Adrenal gland (tissue), 12 donors: Measurements from ENCODE around the gene TMEM14A. TPM values are rescaled to one million over a fixed set of nuclear protein-coding genes. Genes with fewer than 3 reads are reported as not detected.
"Not testable (repeated sequence)": the region's sequence is repeated elsewhere in the genome, so short reads cannot be mapped to it uniquely, and the experiment has no call there.

Source experiments
- DNase-seq, 7 donors: peaks; one replicate each; pipeline ENCODE4 v3.0.0-alpha.2; 2019 to 2020
- H3K27ac ChIP-seq, 5 donors: fragments of 200-600 bp; sonication (generic) in 4 of 5; 1 replicate in 3 of 5; 2 replicates in 2 of 5; pipeline versions ENCODE4 v1.5.1 to v1.8.0; 2016 to 2020; ENCODE audit warnings: mild to moderate bottlenecking in 1 of 5
- H3K27me3 ChIP-seq: fragments of 200-600 bp; 2 replicates; pipeline ENCODE4 v1.8.0; 2021
- H3K36me3 ChIP-seq, 2 donors: fragments of 200-600 bp; replicated peaks in 1 of 2; 1 replicate in 1 of 2; 2 replicates in 1 of 2; pipeline versions ENCODE4 v1.5.1 to v1.8.0; 2018 to 2022
- H3K4me1 ChIP-seq, 2 donors: fragments of 200-600 bp; replicated peaks in 1 of 2; 1 replicate in 1 of 2; 2 replicates in 1 of 2; pipeline versions ENCODE4 v1.5.1 to v1.8.0; 2018 to 2021
- H3K4me3 ChIP-seq, 4 donors: fragments of 200-600 bp; sonication (generic) in 3 of 4; one replicate each; pipeline ENCODE4 v1.5.1; 2016 to 2018
- H3K9me3 ChIP-seq, 3 donors: fragments of 200-600 bp; sonication (generic) in 1 of 3; replicated peaks in 1 of 3; 1 replicate in 2 of 3; 2 replicates in 1 of 3; pipeline versions ENCODE4 v1.5.1 to v1.8.0; 2016 to 2021
- CTCF ChIP-seq, 6 experiments: fragments of 450-650 bp in 4 of 6; fragments of 200-600 bp in 2 of 6; sonication (generic) in 1 of 6; IDR thresholded peaks; 1 replicate in 5 of 6; 2 replicates in 1 of 6; pipeline versions ENCODE4 v1.5.1 to v1.8.0; 2016 to 2021; ENCODE audit warnings: antibody characterized with exemption in 6 of 6, mild to moderate bottlenecking in 2 of 6, moderate library complexity in 1 of 6
- POLR2A ChIP-seq, 2 donors: fragments of 450-650 bp; IDR thresholded peaks; one replicate each; pipeline ENCODE4 v1.6.1; 2017; ENCODE audit warnings: antibody characterized with exemption in 2 of 2, mild to moderate bottlenecking in 2 of 2, moderate library complexity in 1 of 2
- WGBS, 4 donors: extraction: QIAGEN DNeasy Blood & Tissue Kit in 2 of 4; methylation state at CpG; one replicate each; pipeline versions ENCODE4 v1.1.5 to v1.1.7; 2013 to 2017; 5-methylcytosine and 5-hydroxymethylcytosine counted together
- intact Hi-C, 2 donors: fragments of 100-400 bp; cut with DNase I; formaldehyde crosslinking; loops; one replicate each; pipeline versions ENCODE4 v1.14.1 to v1.15.0; 2022 to 2023
- polyA plus RNA-seq, 3 donors: library from polyadenylated mRNA; stranded (reverse); fragments of 200-250 nt in 2 of 3; fragments of 350-450 nt in 1 of 3; fragmentation: Illumina TruSeq in 1 of 3; extraction: RNeasy Lipid Tissue Mini Kit (QIAGEN cat#74804) in 1 of 3; gene quantifications; one replicate each; pipeline ENCODE4 v1.2.3, GENCODE V29; 2013 to 2014
- total RNA-seq, 9 donors: library from RNA; depleted of rRNA in 4 of 9; stranded (reverse); fragments of >200 nt in 4 of 9; fragments of 120-200 nt in 1 of 9; fragmentation: NEBNext Ultra II Directional in 1 of 9; extraction: Animal tissue kit (Norgen Biotek cat#: 25700) in 1 of 9; gene quantifications; one replicate each; pipeline versions ENCODE4 v1.1.0 to v1.2.4, GENCODE V29; 2013 to 2023
- donor health status: healthy with polysubstance abuse.
- donor health status: Bipolar disorder and iron deficiency.
- donor health status: DM: yes; HTN: yes; CAD: no.
- donor health status: DM: no; HTN: no; CAD: no.
- donor health status: DM: no; HTN: no; CAD: no.
- donor health status: DM: yes; HTN: yes; CAD: no.

TMEM14A gene
- total and polyA plus RNA-seq, 12 donors = 12.9 to 70.9 (median 51.0) TPM

GRCh38 chr6:52654007-52654406 is 16.9 kb upstream of the TMEM14A start:
- TF ChIP-seq POLR2A (IDR thresholded peaks at IDR 0.05) (no peak), CTCF (IDR thresholded peaks at IDR 0.05) (no peak)
- Histone ChIP-seq H3K27me3 (no peaks in the 10 kb centered on the region), H3K4me3 (no peak overlapping the region), H3K4me1 (no peaks in the 10 kb centered on the region), H3K36me3 (no peaks in the 10 kb centered on the region), H3K27ac (no peak overlapping the region), H3K9me3 (no peaks in the 10 kb centered on the region)
- no peak for DNase-seq
- intact Hi-C loops = no loop called here
- 55 to 67% (median 62%) methylated on average over 1 of the region's 1 CpG for WGBS, 4 donors

- H3K27ac ChIP-seq = no peak overlapping the region
- 92 to 93% (median 93%) methylated on average over 4 of the region's 4 CpGs for WGBS, 4 donors
- no peaks in the 10 kb centered on the region for H3K4me1 ChIP-seq
- TF ChIP-seq POLR2A (IDR thresholded peaks at IDR 0.05) = no peak
- TF ChIP-seq CTCF (IDR thresholded peaks at IDR 0.05) = no peak
- DNase-seq = no peak
- H3K36me3 ChIP-seq = no peaks in the 10 kb centered on the region
- H3K27me3 ChIP-seq = no peaks in the 10 kb centered on the region
- intact Hi-C loops = no loop called here
- no peak overlapping the region for H3K4me3 ChIP-seq
- no peaks in the 10 kb centered on the region for H3K9me3 ChIP-seq
These were observed 16.3 kb upstream of the TMEM14A start for GRCh38 chr6:52654592-52654991.

GRCh38 chr6:52655941-52656340 is 15.0 kb upstream of the TMEM14A start:
- H3K27ac ChIP-seq, DNase-seq, intact Hi-C loops, H3K4me3 ChIP-seq, H3K36me3 ChIP-seq, H3K27me3 ChIP-seq, H3K4me1 ChIP-seq, H3K9me3 ChIP-seq: not testable (repeated sequence)
- 94 to 100% methylated on average over 17 to 31 of the region's 33 CpGs; no CpG with 5 or more reads in 2 of the 4 donors for WGBS, 4 donors

GRCh38 chr6:52657870-52658269 is 13.0 kb upstream of the TMEM14A start:
- no peaks in the 10 kb centered on the region for H3K27me3 ChIP-seq
- H3K4me3 ChIP-seq = no peak overlapping the region

More at GRCh38 chr6:52657870-52658269, 13.0 kb upstream of the TMEM14A start:
- Histone ChIP-seq H3K4me1 (no peaks in the 10 kb centered on the region), H3K9me3 (no peaks in the 10 kb centered on the region), H3K36me3 (no peaks in the 10 kb centered on the region), H3K27ac (no peak overlapping the region)
- TF ChIP-seq CTCF (IDR thresholded peaks at IDR 0.05) (no peak), POLR2A (IDR thresholded peaks at IDR 0.05) (no peak)
- intact Hi-C loops = no loop called here
- DNase-seq = no peak
- WGBS, 4 donors = 80 to 89% (median 84%) methylated on average over 4 of the region's 4 CpGs
